NCI-H1694 treated with DMSO at 0.1 percent for 48 hours (cell line): ENCODE results near the gene SRD5A3.
A peak's percentile ranks its signal among the peaks of the same experiment; 100 is the strongest.

Experiments
- DNase-seq: peaks from one replicate; lab custom pipeline; 2025; lab: John Stamatoyannopoulos, UW

Gene SRD5A3

GRCh38 chr4:55345980-55346850 lies at the start of gene SRD5A3:
Gene SRD5A3, plus strand, starts transcription at chr4:55346242. Its CDS starts 95 bp downstream, at chr4:55346337.
- DNase-seq = peak; percentile 64

- no peak for DNase-seq
Observed at GRCh38 chr4:55297346-55297745, 48.7 kb upstream of the SRD5A3 start.

- DNase-seq = no peak
Observed at GRCh38 chr4:55303760-55304165, 42.3 kb upstream of the SRD5A3 start.

GRCh38 chr4:55304303-55304702 lies 41.7 kb upstream of the SRD5A3 start:
- no peak for DNase-seq

GRCh38 chr4:55308071-55308470 lies 38.0 kb upstream of the SRD5A3 start:
- DNase-seq = no peak

- no peak for DNase-seq
Observed at GRCh38 chr4:55311792-55312488, 34.1 kb upstream of the SRD5A3 start.

GRCh38 chr4:55312489-55313101 lies 33.4 kb upstream of the SRD5A3 start:
- peak; percentile 13 for DNase-seq

- no peak for DNase-seq
Observed at GRCh38 chr4:55314141-55314820, 31.8 kb upstream of the SRD5A3 start.

- no peak for DNase-seq
Observed at GRCh38 chr4:55318175-55319129, 27.6 kb upstream of the SRD5A3 start.

GRCh38 chr4:55321707-55322264 lies 24.3 kb upstream of the SRD5A3 start:
- DNase-seq = peak; percentile 68

- no peak for DNase-seq
Observed at GRCh38 chr4:55323375-55323774, 22.7 kb upstream of the SRD5A3 start.

GRCh38 chr4:55326629-55327028 lies 19.4 kb upstream of the SRD5A3 start:
- no peak for DNase-seq

GRCh38 chr4:55329012-55329411 lies 17.0 kb upstream of the SRD5A3 start:
- DNase-seq = no peak

- DNase-seq = no peak
Observed at GRCh38 chr4:55330241-55330640, 15.8 kb upstream of the SRD5A3 start.

GRCh38 chr4:55336138-55337034 lies 9.7 kb upstream of the SRD5A3 start:
- DNase-seq = no peak

- no peak for DNase-seq
Observed at GRCh38 chr4:55337944-55338343, 8.1 kb upstream of the SRD5A3 start.

GRCh38 chr4:55338486-55338885 lies 7.6 kb upstream of the SRD5A3 start:
- no peak for DNase-seq

- DNase-seq = no peak
Observed at GRCh38 chr4:55340266-55340665, 5.8 kb upstream of the SRD5A3 start.

GRCh38 chr4:55343887-55344286 lies 2.2 kb upstream of the SRD5A3 start:
- no peak for DNase-seq

GRCh38 chr4:55345054-55345453 lies 988 bp upstream of the SRD5A3 start:
- no peak for DNase-seq
